Measurements from ENCODE around the gene TCF7L2. TPM values are rescaled to one million over a fixed set of nuclear protein-coding genes. Genes with fewer than 3 reads are reported as not detected.

TCF7L2 gene
- total RNA-seq, 2 donors from 2014 or later, result 3.1 to 3.9 TPM

- Mint-ChIP-seq H3K4me3 (no peak overlapping the region), H3K27me3 (no peaks in the 10 kb centered on the region), H3K36me3 (ENCODE audit: low read depth) (no peaks in the 10 kb centered on the region), H3K4me1 (no peaks in the 10 kb centered on the region), H3K27ac (no peak overlapping the region)
- DNase-seq, result no peak
- no peaks in the 10 kb centered on the region for H3K9me3 ChIP-seq (ENCODE audit: control insufficient read depth, low read length, poor library complexity, severe bottlenecking)
- ATAC-seq, result no peak
Observed at GRCh38 chr10:113178771-113179170, 228.7 kb downstream of the TCF7L2 start.

- Mint-ChIP-seq H3K27ac (no peak overlapping the region), H3K27me3 (no peaks in the 10 kb centered on the region), H3K4me1 (no peaks in the 10 kb centered on the region), H3K36me3 (ENCODE audit: low read depth) (no peaks in the 10 kb centered on the region), H3K4me3 (no peak overlapping the region)
- ATAC-seq (no peak), DNase-seq (no peak)
- H3K9me3 ChIP-seq (ENCODE audit: control insufficient read depth, low read length, poor library complexity, severe bottlenecking), result no peaks in the 10 kb centered on the region
Observed at GRCh38 chr10:113179265-113179664, 229.2 kb downstream of the TCF7L2 start.

GRCh38 chr10:113179966-113180365, 229.9 kb downstream of the TCF7L2 start:
- Mint-ChIP-seq H3K27ac (no peak overlapping the region), H3K4me3 (no peak overlapping the region), H3K27me3 (no peaks in the 10 kb centered on the region), H3K4me1 (no peaks in the 10 kb centered on the region), H3K36me3 (ENCODE audit: low read depth) (no peaks in the 10 kb centered on the region)
- DNase-seq, result no peak
- H3K9me3 ChIP-seq (ENCODE audit: control insufficient read depth, low read length, poor library complexity, severe bottlenecking), result no peaks in the 10 kb centered on the region
- ATAC-seq, result no peak

- H3K4me1 Mint-ChIP-seq, result no peaks in the 10 kb centered on the region
- DNase-seq (no peak), ATAC-seq (no peak)
- H3K36me3 Mint-ChIP-seq (ENCODE audit: low read depth), result no peaks in the 10 kb centered on the region
- H3K9me3 ChIP-seq (ENCODE audit: control insufficient read depth, low read length, poor library complexity, severe bottlenecking), result no peaks in the 10 kb centered on the region
- no peaks in the 10 kb centered on the region for H3K27me3 Mint-ChIP-seq
- H3K4me3 Mint-ChIP-seq, result no peak overlapping the region
- H3K27ac Mint-ChIP-seq, result no peak overlapping the region
Observed at GRCh38 chr10:113180401-113181154, 230.5 kb downstream of the TCF7L2 start.

GRCh38 chr10:113182154-113182553, 232.1 kb downstream of the TCF7L2 start:
- H3K36me3 Mint-ChIP-seq (ENCODE audit: low read depth), result no peaks in the 10 kb centered on the region
- ATAC-seq (no peak), DNase-seq (no peak)
- H3K27ac Mint-ChIP-seq, result no peak overlapping the region
- no peaks in the 10 kb centered on the region for H3K9me3 ChIP-seq (ENCODE audit: control insufficient read depth, low read length, poor library complexity, severe bottlenecking)
- no peak overlapping the region for H3K4me3 Mint-ChIP-seq
- no peaks in the 10 kb centered on the region for H3K27me3 Mint-ChIP-seq
- H3K4me1 Mint-ChIP-seq, result no peaks in the 10 kb centered on the region

GRCh38 chr10:113183573-113183972, 233.5 kb downstream of the TCF7L2 start:
- Mint-ChIP-seq H3K4me1 (no peaks in the 10 kb centered on the region), H3K4me3 (no peak overlapping the region), H3K36me3 (ENCODE audit: low read depth) (no peaks in the 10 kb centered on the region), H3K27me3 (no peaks in the 10 kb centered on the region), H3K27ac (no peak overlapping the region)
- H3K9me3 ChIP-seq (ENCODE audit: control insufficient read depth, low read length, poor library complexity, severe bottlenecking), result no peaks in the 10 kb centered on the region
- DNase-seq (no peak), ATAC-seq (no peak)

GRCh38 chr10:113187063-113187777, 237.2 kb downstream of the TCF7L2 start:
- no peaks in the 10 kb centered on the region for H3K27me3 Mint-ChIP-seq
- no peaks in the 10 kb centered on the region for H3K36me3 Mint-ChIP-seq (ENCODE audit: low read depth)
- no peaks in the 10 kb centered on the region for H3K4me1 Mint-ChIP-seq
- no peak overlapping the region for H3K27ac Mint-ChIP-seq
- H3K4me3 Mint-ChIP-seq, result no peak overlapping the region
- no peak for DNase-seq
- no peak for ATAC-seq
- no peaks in the 10 kb centered on the region for H3K9me3 ChIP-seq (ENCODE audit: control insufficient read depth, low read length, poor library complexity, severe bottlenecking)

- peaks cover 5% of the 10 kb centered on the region for H3K27me3 Mint-ChIP-seq
- no peaks in the 10 kb centered on the region for H3K36me3 Mint-ChIP-seq (ENCODE audit: low read depth)
- H3K4me1 Mint-ChIP-seq, result no peaks in the 10 kb centered on the region
- DNase-seq (no peak), ATAC-seq (no peak)
- no peak overlapping the region for H3K4me3 Mint-ChIP-seq
- H3K27ac Mint-ChIP-seq, result no peak overlapping the region
- H3K9me3 ChIP-seq (ENCODE audit: control insufficient read depth, low read length, poor library complexity, severe bottlenecking), result peaks cover 3% of the 10 kb centered on the region
Observed at GRCh38 chr10:113199459-113199858, 249.4 kb downstream of the TCF7L2 start.

GRCh38 chr10:113202011-113202410, 252.0 kb downstream of the TCF7L2 start:
- H3K27ac Mint-ChIP-seq, result no peak overlapping the region
- no peaks in the 10 kb centered on the region for H3K4me1 Mint-ChIP-seq
- no peak overlapping the region for H3K4me3 Mint-ChIP-seq
- DNase-seq (no peak), ATAC-seq (no peak)
- H3K27me3 Mint-ChIP-seq, result peaks cover 5% of the 10 kb centered on the region
- H3K9me3 ChIP-seq (ENCODE audit: control insufficient read depth, low read length, poor library complexity, severe bottlenecking), result peaks cover 3% of the 10 kb centered on the region
- H3K36me3 Mint-ChIP-seq (ENCODE audit: low read depth), result no peaks in the 10 kb centered on the region

GRCh38 chr10:113207924-113208323, 257.9 kb downstream of the TCF7L2 start:
- peaks cover 2% of the 10 kb centered on the region for H3K9me3 ChIP-seq (ENCODE audit: control insufficient read depth, low read length, poor library complexity, severe bottlenecking)
- no peak overlapping the region for H3K27ac Mint-ChIP-seq
- no peaks in the 10 kb centered on the region for H3K27me3 Mint-ChIP-seq
- no peaks in the 10 kb centered on the region for H3K4me1 Mint-ChIP-seq
- H3K36me3 Mint-ChIP-seq (ENCODE audit: low read depth), result no peaks in the 10 kb centered on the region
- DNase-seq (no peak), ATAC-seq (no peak)
- H3K4me3 Mint-ChIP-seq, result no peak overlapping the region

- Mint-ChIP-seq H3K27me3 (no peaks in the 10 kb centered on the region), H3K36me3 (ENCODE audit: low read depth) (no peaks in the 10 kb centered on the region), H3K4me3 (no peak overlapping the region), H3K4me1 (peaks cover 4% of the 10 kb centered on the region), H3K27ac (no peak overlapping the region)
- no peak for ATAC-seq
- DNase-seq, result no peak
- peaks cover 2% of the 10 kb centered on the region for H3K9me3 ChIP-seq (ENCODE audit: control insufficient read depth, low read length, poor library complexity, severe bottlenecking)
Observed at GRCh38 chr10:113213035-113213434, 263.0 kb downstream of the TCF7L2 start.

GRCh38 chr10:113214331-113214730, 264.3 kb downstream of the TCF7L2 start:
- H3K4me1 Mint-ChIP-seq, result peaks cover 4% of the 10 kb centered on the region
- H3K27ac Mint-ChIP-seq, result no peak overlapping the region
- H3K27me3 Mint-ChIP-seq, result peaks cover 8% of the 10 kb centered on the region
- H3K36me3 Mint-ChIP-seq (ENCODE audit: low read depth), result no peaks in the 10 kb centered on the region
- ATAC-seq (no peak), DNase-seq (no peak)
- H3K4me3 Mint-ChIP-seq, result no peak overlapping the region
- H3K9me3 ChIP-seq (ENCODE audit: control insufficient read depth, low read length, poor library complexity, severe bottlenecking), result no peaks in the 10 kb centered on the region

GRCh38 chr10:113216102-113216501, 266.1 kb downstream of the TCF7L2 start:
- H3K9me3 ChIP-seq (ENCODE audit: control insufficient read depth, low read length, poor library complexity, severe bottlenecking), result no peaks in the 10 kb centered on the region
- DNase-seq (no peak), ATAC-seq (no peak)
- Mint-ChIP-seq H3K4me1 (peaks cover 4% of the 10 kb centered on the region), H3K36me3 (ENCODE audit: low read depth) (no peaks in the 10 kb centered on the region), H3K4me3 (no peak overlapping the region), H3K27me3 (peaks cover 8% of the 10 kb centered on the region), H3K27ac (no peak overlapping the region)
